Measurements from ENCODE around the gene AMHR2. TPM values are rescaled to one million over a fixed set of nuclear protein-coding genes. Genes with fewer than 3 reads are reported as not detected.

Gene AMHR2
- total RNA-seq, 1 donor from 2014 or later = not detected

Other genes starting within 250 kb of the AMHR2 start
- 13.0 and 14.5 TPM in 2 replicates for gene ZNF740, start 243.1 kb upstream of the AMHR2 start, total RNA-seq
- gene CSAD, start 242.9 kb upstream of the AMHR2 start, total RNA-seq = 2.9 and 6.5 TPM in 2 replicates
- gene ITGB7, start 216.6 kb upstream of the AMHR2 start, total RNA-seq = 0.19 and 0.34 TPM in 2 replicates
- 11.7 and 17.7 TPM in 2 replicates for gene RARG, start 191.6 kb upstream of the AMHR2 start, total RNA-seq
- gene ESPL1, start 155.6 kb upstream of the AMHR2 start, total RNA-seq = 4.8 and 16.5 TPM in 2 replicates
- 185 and 491 TPM in 2 replicates for gene PFDN5, start 128.3 kb upstream of the AMHR2 start, total RNA-seq
- 35.2 and 43.1 TPM in 2 replicates for gene MYG1, start 124.2 kb upstream of the AMHR2 start, total RNA-seq
- 38.6 and 44.3 TPM in 2 replicates for gene AAAS, start 102.2 kb upstream of the AMHR2 start, total RNA-seq
- gene SP7, start 87.5 kb upstream of the AMHR2 start, total RNA-seq = not detected in 2 replicates
- 32.7 and 47.1 TPM in 2 replicates for gene SP1, start 43.7 kb upstream of the AMHR2 start, total RNA-seq
- 12.6 and 18.0 TPM in 2 replicates for gene PRR13, start 17.9 kb downstream of the AMHR2 start, total RNA-seq
- gene PCBP2, start 28.2 kb downstream of the AMHR2 start, total RNA-seq = 417 and 525 TPM in 2 replicates
- 13.6 and 19.1 TPM in 2 replicates for gene MAP3K12, start 75.6 kb downstream of the AMHR2 start, total RNA-seq
- 38.8 and 48.3 TPM in 2 replicates for gene TARBP2, start 77.4 kb downstream of the AMHR2 start, total RNA-seq
- gene NPFF, start 83.6 kb downstream of the AMHR2 start, total RNA-seq = not detected in 2 replicates
- gene ATF7, start 202.5 kb downstream of the AMHR2 start, total RNA-seq = 12.9 and 14.9 TPM in 2 replicates

Measured in dermis blood vessel endothelial cell (primary cell).